H9 (cell line): Measurements from ENCODE around the gene FBLN7. TPM values are rescaled to one million over a fixed set of nuclear protein-coding genes. Genes with fewer than 3 reads are reported as not detected.

ENCODE experiments used
- DNase-seq: peaks from one replicate; pipeline ENCODE4 v3.0.0-alpha.2; 2017
- H2AFZ ChIP-seq: one replicate; pipeline ENCODE4 v1.6.1; 2013; ENCODE audit warnings: mild to moderate bottlenecking, low read length, control low read depth, moderate library complexity
- H2AK5ac ChIP-seq: 2 replicates; pipeline ENCODE4 v1.6.1; 2013; ENCODE audit warnings: low read length, control low read depth, mixed read lengths; ENCODE audit not compliant: insufficient read length
- H2BK120ac ChIP-seq: one replicate; pipeline ENCODE4 v1.6.1; 2013; ENCODE audit warnings: low read depth, mild to moderate bottlenecking, low read length, control low read depth, inconsistent platforms; ENCODE audit not compliant: poor library complexity, severe bottlenecking
- H2BK12ac ChIP-seq: 2 replicates; pipeline ENCODE4 v1.6.1; 2013; ENCODE audit warnings: low read length, control low read depth, mixed read lengths, low read depth; ENCODE audit not compliant: insufficient read length
- H2BK15ac ChIP-seq: 2 replicates; pipeline ENCODE4 v1.6.1; 2013; ENCODE audit warnings: low read depth, low read length, control low read depth
- H2BK20ac ChIP-seq: one replicate; pipeline ENCODE4 v1.6.1; 2013; ENCODE audit warnings: low read depth, mild to moderate bottlenecking, low read length, control low read depth, inconsistent platforms; ENCODE audit not compliant: poor library complexity, severe bottlenecking
- H2BK5ac ChIP-seq: 2 replicates; pipeline ENCODE4 v1.6.1; 2013; ENCODE audit warnings: low read length, control low read depth, mixed read lengths; ENCODE audit not compliant: insufficient read length
- H3K14ac ChIP-seq: 2 replicates; pipeline ENCODE4 v1.6.1; 2013; ENCODE audit warnings: low read length, control low read depth; ENCODE audit not compliant: insufficient read depth
- H3K18ac ChIP-seq: 2 replicates; pipeline ENCODE4 v1.6.1; 2013; ENCODE audit warnings: low read depth, mild to moderate bottlenecking, mixed read lengths, low read length, control low read depth; ENCODE audit not compliant: insufficient read length
- H3K23ac ChIP-seq: 2 replicates; pipeline ENCODE4 v1.6.1; 2013; ENCODE audit warnings: low read length, control low read depth, mixed read lengths, low read depth; ENCODE audit not compliant: insufficient read length
- H3K23me2 ChIP-seq: 2 replicates; pipeline ENCODE4 v1.6.1; 2013; ENCODE audit warnings: low read depth, mild to moderate bottlenecking, mixed read lengths, low read length, control low read depth; ENCODE audit not compliant: insufficient read length, poor library complexity, severe bottlenecking
- H3K27ac ChIP-seq: 2 replicates; pipeline ENCODE4 v1.5.1; 2013; ENCODE audit warnings: low read length, control low read depth, mixed read lengths, low read depth; ENCODE audit not compliant: insufficient read length
- H3K27me3 ChIP-seq: 2 replicates; pipeline ENCODE4 v1.6.1; 2013; ENCODE audit warnings: low read length, control low read depth, inconsistent platforms; ENCODE audit not compliant: insufficient read depth
- H3K4ac ChIP-seq: 2 replicates; pipeline ENCODE4 v1.6.1; 2013; ENCODE audit warnings: low read depth, mild to moderate bottlenecking, control low read depth, inconsistent platforms, low read length, moderate library complexity
- H3K4me1 ChIP-seq: 2 replicates; pipeline ENCODE4 v1.6.1; 2013; ENCODE audit warnings: low read length, control low read depth, inconsistent platforms; ENCODE audit not compliant: insufficient read depth
- H3K4me2 ChIP-seq: 2 replicates; pipeline ENCODE4 v1.6.1; 2013; ENCODE audit warnings: low read length, control low read depth, mixed read lengths; ENCODE audit not compliant: insufficient read length, insufficient read depth
- H3K56ac ChIP-seq: 2 replicates; pipeline ENCODE4 v1.6.1; 2013; ENCODE audit warnings: low read depth, mild to moderate bottlenecking, mixed read lengths, low read length, control low read depth; ENCODE audit not compliant: insufficient read length
- H3K79me1 ChIP-seq: 2 replicates; pipeline ENCODE4 v1.6.1; 2013; ENCODE audit warnings: low read depth, mild to moderate bottlenecking, moderate library complexity, low read length, control low read depth, inconsistent platforms; ENCODE audit not compliant: insufficient read depth, poor library complexity, severe bottlenecking
- H3K79me2 ChIP-seq: 2 replicates; pipeline ENCODE4 v1.6.1; 2013; ENCODE audit warnings: low read length, control low read depth, inconsistent platforms; ENCODE audit not compliant: insufficient read depth
- H3K9ac ChIP-seq: 2 replicates; pipeline ENCODE4 v1.6.1; 2013; ENCODE audit warnings: low read length, control low read depth, mixed read lengths; ENCODE audit not compliant: insufficient read length; ENCODE audit errors: extremely low read depth
- H3K9me3 ChIP-seq: one replicate; pipeline ENCODE4 v1.6.1; 2013; ENCODE audit warnings: low read depth, low read length, inconsistent platforms; ENCODE audit not compliant: control insufficient read depth
- H3T11ph ChIP-seq: one replicate; pipeline ENCODE4 v1.6.1; 2013; ENCODE audit warnings: mild to moderate bottlenecking, low read length, control low read depth, inconsistent platforms
- H4K20me1 ChIP-seq: one replicate; pipeline ENCODE4 v1.6.1; 2013; ENCODE audit not compliant: control insufficient read depth, insufficient read length, insufficient read depth
- H4K5ac ChIP-seq: 2 replicates; pipeline ENCODE4 v1.6.1; 2013; ENCODE audit warnings: low read depth, mild to moderate bottlenecking, mixed read lengths, low read length, control low read depth; ENCODE audit not compliant: insufficient read length
- H4K8ac ChIP-seq: replicated peaks from 2 replicates; pipeline ENCODE4 v1.6.1; 2013; ENCODE audit warnings: low read length, control low read depth, mixed read lengths, low read depth; ENCODE audit not compliant: insufficient read length
- H4K91ac ChIP-seq: 2 replicates; pipeline ENCODE4 v1.6.1; 2013; ENCODE audit warnings: low read depth, mild to moderate bottlenecking, moderate library complexity, mixed read lengths, low read length, control low read depth; ENCODE audit not compliant: insufficient read length
- H3K27ac Mint-ChIP-seq, 3 experiments: 2 replicates in 2 of 3; 3 replicates in 1 of 3; pipeline ENCODE4 v1.8.0; 2020 to 2021; ENCODE audit warnings: mixed read lengths in 3 of 3, mild to moderate bottlenecking in 1 of 3, moderate library complexity in 1 of 3
- H3K27me3 Mint-ChIP-seq: 2 replicates; pipeline ENCODE4 v1.8.0; 2021; ENCODE audit warnings: low read depth, mild to moderate bottlenecking, moderate library complexity, mixed read lengths
- H3K36me3 Mint-ChIP-seq, 3 experiments: 2 replicates in 2 of 3; 3 replicates in 1 of 3; pipeline ENCODE4 v1.8.0; 2020 to 2021; ENCODE audit warnings: low read depth in 3 of 3, mixed read lengths in 3 of 3; ENCODE audit not compliant: insufficient read depth in 1 of 3
- H3K4me1 Mint-ChIP-seq, 2 experiments: 2 replicates each; pipeline ENCODE4 v1.8.0; 2020; ENCODE audit warnings: mixed read lengths in 2 of 2
- H3K4me3 Mint-ChIP-seq, 2 experiments: 2 replicates in 1 of 2; 3 replicates in 1 of 2; pipeline ENCODE4 v1.8.0; 2020 to 2021; ENCODE audit warnings: mild to moderate bottlenecking in 2 of 2, mixed read lengths in 2 of 2, moderate library complexity in 1 of 2
- H3K9me3 Mint-ChIP-seq, 2 experiments: 2 replicates in 1 of 2; 3 replicates in 1 of 2; pipeline ENCODE4 v1.8.0; 2020; ENCODE audit warnings: mild to moderate bottlenecking in 2 of 2, mixed read lengths in 2 of 2, moderate library complexity in 1 of 2
- CTCF ChIP-seq: fragments of 200-600 bp; sonication (generic); conservative IDR thresholded peaks from 3 replicates; pipeline ENCODE4 v1.8.0; 2021; ENCODE audit warnings: antibody characterized with exemption, mild to moderate bottlenecking
- WGBS: extraction: QIAGEN DNeasy Blood & Tissue Kit; methylation state at CpG from one replicate; pipeline ENCODE4 v1.1.7; 2013; ENCODE audit warnings: missing lambda C conversion rate, low lambda C conversion rate, mixed read lengths; ENCODE audit not compliant: insufficient read length; ENCODE audit errors: extremely low coverage; 5-methylcytosine and 5-hydroxymethylcytosine counted together
- total RNA-seq: library from RNA; stranded (reverse); gene quantifications from 2 replicates; pipeline ENCODE4 v1.2.1, GENCODE V29; 2021

The FBLN7 gene
- total RNA-seq, 1 experiment from 2014 or later: 1.3 TPM

DNA sequence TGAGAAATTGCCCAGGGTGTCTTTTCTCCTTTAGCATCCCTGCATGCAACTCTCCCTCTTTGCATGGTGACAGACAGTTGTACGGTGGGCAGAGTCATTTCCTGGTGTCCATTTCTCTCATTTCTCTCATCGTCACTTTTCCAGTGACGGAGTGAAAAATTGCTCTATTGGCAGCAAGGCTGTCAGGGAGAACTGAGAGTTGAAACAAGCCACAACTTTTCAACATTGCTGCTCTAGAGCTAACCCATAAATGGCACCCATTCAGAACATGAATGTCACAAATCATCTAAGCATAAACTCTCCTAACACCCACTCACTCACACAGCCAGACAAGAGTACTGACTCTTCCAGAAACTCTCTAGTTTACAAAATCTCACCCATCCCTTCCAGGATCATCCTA is 61.0 kb downstream of the FBLN7 start:
- Histone ChIP-seq H2BK12ac (no peak overlapping the region), H2AFZ (no peak overlapping the region), H4K5ac (no peak overlapping the region), H3K27me3 (no peaks in the 10 kb centered on the region), H3K27ac (no peak overlapping the region), H3K79me2 (no peaks in the 10 kb centered on the region), H2BK20ac (no peak overlapping the region), H3K56ac (no peak overlapping the region), H4K91ac (no peak overlapping the region), H3K9ac (no peak overlapping the region), H3K4me2 (no peak overlapping the region), H2AK5ac (no peak overlapping the region), H3K4me1 (no peaks in the 10 kb centered on the region), H2BK120ac (no peak overlapping the region), H4K8ac (no peak overlapping the region), H2BK5ac (no peak overlapping the region), H3K14ac (no peak overlapping the region), H3K23me2 (no peaks in the 10 kb centered on the region), H2BK15ac (no peak overlapping the region), H3T11ph (no peak overlapping the region), H3K4ac (no peak overlapping the region), H3K9me3 (no peaks in the 10 kb centered on the region), H4K20me1 (no peaks in the 10 kb centered on the region), H3K23ac (no peak overlapping the region), H3K79me1 (no peaks in the 10 kb centered on the region), H3K18ac (no peak overlapping the region)
- Mint-ChIP-seq H3K36me3 (peaks cover 0 to 11% (median 4%) of the 10 kb centered on the region in 3 experiments; a peak in 5 of 7 replicates), H3K4me3 (no peak overlapping the region), H3K4me1 (peaks cover 3 to 6% of the 10 kb centered on the region in 2 experiments; a peak in 2 of 4 replicates), H3K27me3 (peaks cover 2% of the 10 kb centered on the region; the same call in 1 of the 2 replicates), H3K27ac (no peak overlapping the region), H3K9me3 (peaks cover 12 to 16% of the 10 kb centered on the region in 2 experiments)
- WGBS: no CpG with 5 or more reads among the region's 3 CpGs
- no peak for TF ChIP-seq CTCF
- DNase-seq: no peak
